Keratinocyte (primary cell): ENCODE measurements around the gene DNAJB11. TPM values are rescaled to one million over a fixed set of nuclear protein-coding genes. Genes with fewer than 3 reads are reported as not detected.

Experiments used
- DNase-seq: peaks from one replicate; pipeline ENCODE4 v3.0.0-alpha.2; 2011; ENCODE audit warnings: low read depth, missing footprints, low spot score
- FAIRE-seq: peaks from 2 replicates; lab custom pipeline; 2011; peaks lifted over from hg19 to GRCh38; lab: Jason Lieb, UNC
- H2AFZ ChIP-seq: 2 replicates; pipeline ENCODE4 v1.6.0; 2012; ENCODE audit warnings: low read length, control low read depth, inconsistent platforms; ENCODE audit not compliant: control insufficient read depth
- H3K27ac ChIP-seq: 2 replicates; pipeline ENCODE4 v1.5.1; 2011; ENCODE audit warnings: low read length; ENCODE audit not compliant: control insufficient read depth, insufficient read depth
- H3K27me3 ChIP-seq: 3 replicates; pipeline ENCODE4 v1.6.0; 2011; ENCODE audit warnings: low read length; ENCODE audit not compliant: control insufficient read depth, insufficient read depth; ENCODE audit errors: extremely low read depth
- H3K36me3 ChIP-seq, 2 experiments: 2 replicates in 1 of 2; 3 replicates in 1 of 2; pipeline ENCODE4 v1.5.1; 2011; ENCODE audit warnings: low read length in 2 of 2, mild to moderate bottlenecking in 1 of 2; ENCODE audit not compliant: control insufficient read depth in 2 of 2, insufficient read depth in 2 of 2; ENCODE audit errors: extremely low read depth in 1 of 2
- H3K4me1 ChIP-seq: 3 replicates; pipeline ENCODE4 v1.5.1; 2011; ENCODE audit warnings: low read length; ENCODE audit not compliant: control insufficient read depth, insufficient read depth; ENCODE audit errors: extremely low read depth
- H3K4me2 ChIP-seq: 3 replicates; pipeline ENCODE4 v1.6.0; 2011; ENCODE audit warnings: low read depth, low read length; ENCODE audit not compliant: control insufficient read depth, insufficient read depth; ENCODE audit errors: extremely low read depth
- H3K4me3 ChIP-seq, 3 experiments: fragments of 200-600 bp in 1 of 3; sonication (generic) in 1 of 3; 2 replicates in 2 of 3; 3 replicates in 1 of 3; pipeline ENCODE4 v1.5.1; 2011 to 2016; ENCODE audit warnings: low read length in 3 of 3, mild to moderate bottlenecking in 3 of 3, control low read depth in 2 of 3, inconsistent platforms in 1 of 3, low read depth in 1 of 3, mixed read lengths in 1 of 3, mixed run types in 1 of 3, moderate library complexity in 1 of 3; ENCODE audit not compliant: control insufficient read depth in 2 of 3, insufficient read depth in 2 of 3; ENCODE audit errors: extremely low read depth in 1 of 3
- H3K79me2 ChIP-seq: 2 replicates; pipeline ENCODE4 v1.6.0; 2012; ENCODE audit warnings: low read length; ENCODE audit not compliant: control insufficient read depth, insufficient read depth
- H3K9ac ChIP-seq: 3 replicates; pipeline ENCODE4 v1.6.0; 2011; ENCODE audit warnings: low read length; ENCODE audit not compliant: control insufficient read depth, insufficient read depth; ENCODE audit errors: extremely low read depth
- H3K9me1 ChIP-seq: 3 replicates; pipeline ENCODE4 v1.6.0; 2011; ENCODE audit warnings: low read length; ENCODE audit not compliant: control insufficient read depth, insufficient read depth; ENCODE audit errors: extremely low read depth
- H3K9me3 ChIP-seq: 2 replicates; pipeline ENCODE4 v1.5.1; 2012; ENCODE audit warnings: low read depth, low read length; ENCODE audit not compliant: control insufficient read depth
- H4K20me1 ChIP-seq: 3 replicates; pipeline ENCODE4 v1.6.0; 2011; ENCODE audit warnings: low read length; ENCODE audit not compliant: control insufficient read depth, insufficient read depth; ENCODE audit errors: extremely low read depth
- EZH2 ChIP-seq: IDR thresholded peaks from one replicate; pipeline ENCODE4 v1.6.1; 2012; ENCODE audit warnings: inconsistent platforms, mild to moderate bottlenecking, low read length, moderate library complexity
- dilution Hi-C: fragments of 300-500 bp; cut with MboI; formaldehyde crosslinking; loops from one replicate; pipeline ENCODE4 v1.7.0; 2020; ENCODE audit warnings: low sequenced_read_pairs; ENCODE audit not compliant: extremely low pct_ligation_motif_present
- polyA plus RNA-seq, 5 experiments: library from polyadenylated mRNA; depleted of rRNA in 3 of 5; stranded (reverse) in 3 of 5; stranded (forward) in 1 of 5; unstranded in 1 of 5; fragments of >200 nt; gene quantifications; 1 replicate in 1 of 5; 2 replicates in 3 of 5; 3 replicates in 1 of 5; pipeline versions ENCODE4 v1.2.1 to v1.2.3, GENCODE V29; 2011 to 2012; ENCODE audit warnings: missing spikeins in 2 of 5, low read depth in 1 of 5, low replicate concordance in 1 of 5
- TF ChIP-seq, protein P1 (sequence below), 3 experiments: IDR thresholded peaks in 1 of 3; conservative IDR thresholded peaks in 1 of 3; optimal IDR thresholded peaks in 1 of 3; 2 replicates in 2 of 3; 3 replicates in 1 of 3; pipeline versions ENCODE3 to v1.5.1; 2011; ENCODE audit warnings: low read length in 3 of 3, mild to moderate bottlenecking in 3 of 3, moderate library complexity in 2 of 3, control low read depth in 1 of 3, inconsistent platforms in 1 of 3; ENCODE audit not compliant: insufficient read depth in 2 of 3; ENCODE audit errors: extremely low read depth in 1 of 3

DNAJB11 gene
- polyA plus RNA-seq, 1 donor (not counting 4 experiments of a cell fraction or from before 2014, with no cell fraction given) = 61.8 TPM

DNA sequence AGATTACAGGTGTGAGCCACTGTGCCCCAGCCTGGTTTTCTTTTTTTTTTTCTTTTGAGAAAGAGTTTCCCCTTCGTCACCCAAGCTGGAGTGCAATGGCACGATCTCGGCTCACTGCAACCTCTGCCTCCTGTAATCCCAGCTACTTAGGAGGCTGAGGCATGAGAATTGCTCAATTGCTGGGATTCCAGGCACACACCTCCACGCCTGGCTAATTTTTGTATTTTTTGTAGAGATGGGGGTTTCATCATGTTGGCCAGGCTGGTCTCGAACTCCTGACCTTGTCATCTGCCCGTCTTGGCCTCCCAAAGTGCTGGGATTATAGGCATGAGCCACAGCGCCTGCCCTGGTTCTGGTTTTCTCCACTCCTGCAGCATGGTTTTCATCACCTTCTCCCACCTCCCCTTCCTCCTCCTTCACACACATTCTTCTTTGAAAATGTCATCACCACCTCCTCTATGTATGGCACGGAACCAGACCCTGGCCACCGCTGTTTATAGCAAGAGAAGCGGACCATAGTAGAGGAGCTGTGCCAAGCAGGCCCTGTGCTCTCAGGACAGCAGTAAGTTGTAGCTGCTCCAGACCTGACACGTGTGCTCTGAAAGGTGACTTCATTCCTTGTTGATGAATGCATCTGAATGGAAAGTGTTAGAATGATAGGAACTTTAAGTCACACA, 27.7 kb downstream of the DNAJB11 start:
- no peak for DNase-seq
- H3K4me2 ChIP-seq = no peak overlapping the region

GRCh38 chr3:186598794-186599141, 28.2 kb downstream of the DNAJB11 start:
- no peaks in the 10 kb centered on the region for H3K9me3 ChIP-seq
- no peaks in the 10 kb centered on the region for H3K27me3 ChIP-seq
- H3K4me3 ChIP-seq = no peak overlapping the region
- TF ChIP-seq, protein P1, sequence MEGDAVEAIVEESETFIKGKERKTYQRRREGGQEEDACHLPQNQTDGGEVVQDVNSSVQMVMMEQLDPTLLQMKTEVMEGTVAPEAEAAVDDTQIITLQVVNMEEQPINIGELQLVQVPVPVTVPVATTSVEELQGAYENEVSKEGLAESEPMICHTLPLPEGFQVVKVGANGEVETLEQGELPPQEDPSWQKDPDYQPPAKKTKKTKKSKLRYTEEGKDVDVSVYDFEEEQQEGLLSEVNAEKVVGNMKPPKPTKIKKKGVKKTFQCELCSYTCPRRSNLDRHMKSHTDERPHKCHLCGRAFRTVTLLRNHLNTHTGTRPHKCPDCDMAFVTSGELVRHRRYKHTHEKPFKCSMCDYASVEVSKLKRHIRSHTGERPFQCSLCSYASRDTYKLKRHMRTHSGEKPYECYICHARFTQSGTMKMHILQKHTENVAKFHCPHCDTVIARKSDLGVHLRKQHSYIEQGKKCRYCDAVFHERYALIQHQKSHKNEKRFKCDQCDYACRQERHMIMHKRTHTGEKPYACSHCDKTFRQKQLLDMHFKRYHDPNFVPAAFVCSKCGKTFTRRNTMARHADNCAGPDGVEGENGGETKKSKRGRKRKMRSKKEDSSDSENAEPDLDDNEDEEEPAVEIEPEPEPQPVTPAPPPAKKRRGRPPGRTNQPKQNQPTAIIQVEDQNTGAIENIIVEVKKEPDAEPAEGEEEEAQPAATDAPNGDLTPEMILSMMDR (optimal IDR thresholded peaks at IDR 0.05 in 1 of 3, IDR thresholded peaks at IDR 0.05 in 1 of 3, conservative IDR thresholded peaks at IDR 0.05 in 1 of 3; ENCODE audit: extremely low read depth in 1 of 3, insufficient read depth in 2 of 3, low read length in 3 of 3) = no peak
- TF ChIP-seq EZH2 = no peak
- no peak overlapping the region for H2AFZ ChIP-seq
- no peak overlapping the region for H3K27ac ChIP-seq
- H3K9ac ChIP-seq = no peak overlapping the region
- FAIRE-seq (no peak), DNase-seq (no peak)
- no peaks in the 10 kb centered on the region for H3K9me1 ChIP-seq
- H3K79me2 ChIP-seq = no peaks in the 10 kb centered on the region
- no peaks in the 10 kb centered on the region for H4K20me1 ChIP-seq
- H3K4me2 ChIP-seq = no peak overlapping the region
- H3K36me3 ChIP-seq = no peaks in the 10 kb centered on the region
- dilution Hi-C loops = no loop called here
- peaks cover 8% of the 10 kb centered on the region for H3K4me1 ChIP-seq

More for the DNA sequence above, 27.7 kb downstream of the DNAJB11 start:
- no peaks in the 10 kb centered on the region for H3K9me3 ChIP-seq
- no peaks in the 10 kb centered on the region for H3K27me3 ChIP-seq
- H2AFZ ChIP-seq = no peak overlapping the region
- H3K79me2 ChIP-seq = no peaks in the 10 kb centered on the region
- H3K4me3 ChIP-seq = no peak overlapping the region
- no peak overlapping the region for H3K9ac ChIP-seq
- H3K9me1 ChIP-seq = no peaks in the 10 kb centered on the region
- H4K20me1 ChIP-seq = no peaks in the 10 kb centered on the region
- H3K36me3 ChIP-seq = no peaks in the 10 kb centered on the region
- dilution Hi-C loops = no loop called here
- H3K4me1 ChIP-seq = peaks cover 8% of the 10 kb centered on the region
- no peak for TF ChIP-seq EZH2
- TF ChIP-seq, protein P1 (optimal IDR thresholded peaks at IDR 0.05 in 1 of 3, IDR thresholded peaks at IDR 0.05 in 1 of 3, conservative IDR thresholded peaks at IDR 0.05 in 1 of 3; ENCODE audit: extremely low read depth in 1 of 3, insufficient read depth in 2 of 3, low read length in 3 of 3) = no peak
- no peak for FAIRE-seq
- H3K27ac ChIP-seq = no peak overlapping the region
